Prostate gland (tissue), 1 donor: Measurements from ENCODE around the gene NARS2.
"Not testable (repeated sequence)": the region's sequence is repeated elsewhere in the genome, so short reads cannot be mapped to it uniquely, and the experiment has no call there.

Source experiments
- POLR2A ChIP-seq: fragments of 450-650 bp; IDR thresholded peaks from one replicate; pipeline ENCODE4 v1.6.1; 2016; ENCODE audit warnings: antibody characterized with exemption, mild to moderate bottlenecking
- POLR2AphosphoS5 ChIP-seq: sonication (generic); formaldehyde crosslinking; IDR thresholded peaks from one replicate; pipeline ENCODE4 v1.6.1; 2017; ENCODE audit warnings: antibody characterized with exemption

DNA sequence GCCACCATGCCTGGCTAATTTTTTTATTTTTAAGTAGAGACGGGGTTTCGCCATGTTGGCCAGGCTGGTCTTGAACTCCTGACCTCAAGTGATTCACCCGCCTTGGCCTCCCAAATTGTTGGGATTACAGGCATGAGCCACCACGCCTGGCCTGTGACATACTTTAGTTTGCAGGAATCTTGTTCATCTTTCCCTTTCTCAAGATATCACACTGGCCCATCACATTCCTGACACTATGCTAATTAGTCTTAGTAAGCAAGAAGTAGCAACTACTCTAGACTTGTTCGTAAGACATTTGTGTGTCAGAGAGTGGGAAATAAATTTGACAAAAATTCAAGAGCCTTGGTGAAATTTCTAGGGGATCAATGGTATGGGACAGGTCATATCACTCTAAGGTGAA lies 34.7 kb upstream of the NARS2 start:
- TF ChIP-seq POLR2A, POLR2AphosphoS5: not testable (repeated sequence)
